Stimulated activated CD4-positive, alpha-beta T cell treated with anti-CD3 and anti-CD28 coated beads, Interleukin-4, amount 100 ng/mL, for 24 hours (primary cell): ENCODE data around the gene LAMA5.
"Not testable (repeated sequence)": the region's sequence is repeated elsewhere in the genome, so short reads cannot be mapped to it uniquely, and the experiment has no call there.

Source experiments
- DNase-seq: peaks from one replicate; pipeline ENCODE4 v3.0.0-alpha.2; 2020

LAMA5 gene

GRCh38 chr20:62388839-62389600 lies 21.9 kb upstream of the LAMA5 start:
- DNase-seq, result no peak

- DNase-seq, result no peak
These were observed 21.0 kb upstream of the LAMA5 start for GRCh38 chr20:62387933-62388635.

- DNase-seq, result no peak
These were observed 20.3 kb upstream of the LAMA5 start for GRCh38 chr20:62387219-62387913.

DNA sequence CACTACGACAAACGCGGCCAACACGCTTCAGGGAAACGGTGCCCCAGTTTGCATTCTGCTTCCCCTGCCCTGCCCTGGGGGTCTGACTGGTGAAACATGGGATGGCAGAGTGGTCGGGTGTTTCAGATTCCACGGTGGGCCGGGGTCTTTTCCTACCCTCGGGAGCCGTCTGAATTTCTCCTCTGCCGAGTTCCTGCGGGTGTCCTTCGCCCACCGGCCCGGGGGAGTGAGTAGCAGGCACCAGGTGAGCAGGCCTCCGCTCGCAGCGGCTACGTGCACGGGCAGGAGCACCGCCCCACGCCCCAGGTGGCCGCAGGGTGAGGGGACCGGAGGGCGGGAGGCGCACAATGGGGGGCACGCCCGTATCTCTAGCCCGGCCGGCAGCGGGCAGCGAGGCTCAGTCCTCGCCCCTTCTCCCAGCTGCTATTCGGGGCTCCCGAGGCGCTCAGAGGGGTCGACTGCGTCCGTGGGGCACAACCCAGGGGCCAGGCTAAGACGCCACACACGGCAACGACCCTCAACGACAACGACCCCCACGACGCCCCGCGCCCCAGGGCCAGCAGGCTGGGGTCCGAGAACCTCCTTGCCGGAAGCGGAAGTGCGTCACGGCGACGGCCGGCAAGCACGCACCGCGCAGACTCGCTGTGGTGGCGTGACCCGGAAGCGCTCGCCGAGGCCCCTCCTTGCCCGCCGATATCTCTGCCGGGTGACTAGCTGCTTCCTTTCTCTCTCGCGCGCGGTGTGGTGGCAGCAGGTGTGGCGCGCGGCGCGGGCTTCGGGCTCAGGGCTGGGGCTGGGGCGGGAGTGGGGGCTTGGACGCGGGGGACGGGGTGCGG lies 19.5 kb upstream of the LAMA5 start, which contains the start of gene RPS21:
Gene RPS21, plus strand, starts transcription at position 721 of the 836 bp plus-strand sequence. CDS start 236 bp downstream, outside the sequence.
- peak; percentile 93 for DNase-seq

DNA sequence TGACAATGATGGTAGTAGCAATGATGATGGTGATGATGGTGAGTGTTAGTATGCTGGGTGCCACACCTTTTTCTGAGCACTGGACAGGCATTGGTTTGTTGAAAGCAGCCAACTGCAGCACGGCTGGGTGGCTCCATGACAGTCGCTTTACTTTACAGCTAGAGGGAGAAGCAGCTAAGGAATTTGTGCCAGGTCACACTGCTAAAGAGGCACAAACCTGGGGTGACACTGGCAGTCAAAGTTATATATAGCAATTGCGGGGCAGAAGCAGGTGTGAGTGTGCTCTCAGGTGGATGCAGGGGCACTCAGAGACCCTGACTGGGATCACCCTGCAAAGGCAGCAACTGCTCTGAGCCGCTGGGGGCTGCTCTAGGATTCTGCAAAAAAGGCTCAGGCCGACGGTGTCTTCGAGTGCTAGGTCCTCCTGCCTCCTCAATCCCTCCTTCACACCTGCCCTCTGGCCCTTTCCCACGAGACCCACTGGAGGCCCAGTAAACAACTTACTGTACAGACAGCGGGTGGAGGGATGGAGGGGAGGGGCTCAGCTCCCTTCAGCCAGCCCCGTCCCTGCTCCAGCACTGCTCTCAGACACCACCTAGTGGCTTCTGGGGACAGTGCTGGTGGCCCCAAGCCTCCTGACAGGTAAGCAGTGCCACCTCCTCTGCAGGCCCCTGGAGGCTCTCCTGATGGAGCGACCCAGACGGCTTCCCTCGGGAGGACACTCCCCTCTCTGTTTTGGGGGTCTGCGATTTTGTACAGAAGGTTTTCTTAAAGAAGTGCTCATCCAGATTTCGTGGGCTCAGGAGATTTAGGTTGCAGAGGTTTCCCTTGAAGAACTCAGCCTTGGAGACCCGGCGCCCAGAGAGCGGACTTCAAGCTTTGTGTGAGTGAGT lies 15.4 kb upstream of the LAMA5 start:
- DNase-seq, result peak; percentile 82

DNA sequence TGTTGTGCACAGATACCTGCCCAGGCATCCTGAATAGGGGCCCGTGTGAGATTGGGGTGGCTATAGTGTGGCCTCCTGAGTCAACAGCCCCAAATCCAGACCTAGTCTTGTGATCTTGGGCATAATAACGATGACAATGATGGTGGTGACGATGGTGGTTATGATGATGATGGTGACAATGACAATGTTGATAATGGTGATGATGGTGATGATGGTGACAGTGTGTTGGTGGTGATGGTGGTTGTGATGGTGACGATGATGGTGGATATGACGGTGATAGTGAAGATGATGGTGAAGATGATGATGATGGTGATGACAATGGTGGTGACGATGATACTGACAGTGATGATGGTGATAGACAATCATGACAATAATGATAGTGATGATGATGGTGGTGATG lies 14.7 kb upstream of the LAMA5 start:
- no peak for DNase-seq

GRCh38 chr20:62381202-62381797 lies 14.2 kb upstream of the LAMA5 start:
- DNase-seq, result no peak

DNA sequence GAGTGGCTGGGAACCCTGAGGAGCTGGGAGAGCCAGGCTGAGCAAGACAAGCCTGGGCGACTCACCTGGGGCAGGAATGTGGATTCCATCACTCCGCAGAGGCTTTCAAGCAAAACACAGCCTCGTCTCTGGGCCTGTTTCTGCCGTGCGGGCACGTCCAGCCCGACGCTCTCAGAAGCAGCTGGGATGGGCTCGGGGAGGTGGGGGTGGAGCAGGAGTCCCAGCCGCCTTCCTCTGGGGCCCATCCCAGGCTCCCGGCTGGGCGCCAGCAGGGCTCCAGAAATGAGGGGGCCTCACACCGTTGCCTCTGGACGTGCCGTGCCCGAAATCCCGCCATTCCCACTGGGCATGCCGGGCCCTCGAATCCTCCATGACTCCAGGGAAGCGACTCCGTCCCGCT lies 11.1 kb upstream of the LAMA5 start:
- DNase-seq, result no peak

GRCh38 chr20:62377615-62378178 lies 10.6 kb upstream of the LAMA5 start:
- no peak for DNase-seq

- no peak for DNase-seq
These were observed 10.0 kb upstream of the LAMA5 start for GRCh38 chr20:62377064-62377461.

GRCh38 chr20:62376112-62377063 lies 9.3 kb upstream of the LAMA5 start:
- no peak for DNase-seq

GRCh38 chr20:62374331-62375152 lies 7.4 kb upstream of the LAMA5 start:
- no peak for DNase-seq

DNA sequence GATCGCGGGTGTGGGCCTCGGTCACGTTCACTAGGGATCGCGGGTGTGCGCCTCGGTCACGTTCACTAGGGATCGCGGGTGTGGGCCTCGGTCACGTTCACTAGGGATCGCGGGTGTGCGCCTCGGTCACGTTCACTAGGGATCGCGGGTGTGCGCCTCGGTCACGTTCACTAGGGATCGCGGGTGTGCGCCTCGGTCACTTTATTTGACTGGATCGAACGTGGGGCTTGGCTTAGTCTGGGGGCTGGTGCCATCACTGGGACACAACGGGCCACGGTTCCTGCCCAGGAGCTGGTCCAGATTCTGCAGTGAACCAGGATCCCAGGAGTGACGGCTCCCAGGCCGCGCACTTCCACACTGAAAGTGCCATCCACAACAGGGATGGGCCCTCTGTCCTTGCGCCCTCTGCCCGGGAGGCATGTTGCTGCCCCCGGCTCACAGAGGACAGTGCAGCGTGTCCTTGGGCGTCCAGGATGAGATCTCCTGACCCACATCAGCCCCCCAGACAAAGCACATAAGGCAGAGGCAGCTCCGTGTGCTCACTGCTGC lies 6.6 kb upstream of the LAMA5 start:
- DNase-seq, result not testable (repeated sequence)

GRCh38 chr20:62372042-62372993 lies 5.2 kb upstream of the LAMA5 start:
- DNase-seq, result no peak

DNA sequence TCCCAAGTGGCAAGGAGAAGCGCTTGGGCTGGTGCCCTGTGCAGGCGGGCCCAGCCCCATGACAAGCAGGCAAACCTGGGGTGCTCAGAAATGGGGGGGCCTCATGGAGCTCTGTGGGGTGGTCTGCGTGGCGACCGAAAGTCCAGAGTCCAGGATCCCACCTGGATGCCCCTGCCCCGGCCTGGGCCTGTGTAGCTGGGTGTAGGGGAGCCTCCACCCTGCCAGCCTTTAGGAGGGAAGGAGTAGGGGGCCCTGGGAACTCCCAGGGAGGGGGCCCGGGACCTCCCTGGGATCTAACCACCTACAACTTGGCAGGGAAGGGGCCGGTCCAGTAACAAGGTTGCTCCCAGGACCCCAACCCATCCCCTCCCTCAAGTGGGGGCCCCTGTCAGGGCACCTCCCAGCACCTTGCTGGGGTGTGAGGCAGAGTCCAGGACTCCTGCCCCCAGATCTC lies 4.5 kb upstream of the LAMA5 start:
- no peak for DNase-seq

DNA sequence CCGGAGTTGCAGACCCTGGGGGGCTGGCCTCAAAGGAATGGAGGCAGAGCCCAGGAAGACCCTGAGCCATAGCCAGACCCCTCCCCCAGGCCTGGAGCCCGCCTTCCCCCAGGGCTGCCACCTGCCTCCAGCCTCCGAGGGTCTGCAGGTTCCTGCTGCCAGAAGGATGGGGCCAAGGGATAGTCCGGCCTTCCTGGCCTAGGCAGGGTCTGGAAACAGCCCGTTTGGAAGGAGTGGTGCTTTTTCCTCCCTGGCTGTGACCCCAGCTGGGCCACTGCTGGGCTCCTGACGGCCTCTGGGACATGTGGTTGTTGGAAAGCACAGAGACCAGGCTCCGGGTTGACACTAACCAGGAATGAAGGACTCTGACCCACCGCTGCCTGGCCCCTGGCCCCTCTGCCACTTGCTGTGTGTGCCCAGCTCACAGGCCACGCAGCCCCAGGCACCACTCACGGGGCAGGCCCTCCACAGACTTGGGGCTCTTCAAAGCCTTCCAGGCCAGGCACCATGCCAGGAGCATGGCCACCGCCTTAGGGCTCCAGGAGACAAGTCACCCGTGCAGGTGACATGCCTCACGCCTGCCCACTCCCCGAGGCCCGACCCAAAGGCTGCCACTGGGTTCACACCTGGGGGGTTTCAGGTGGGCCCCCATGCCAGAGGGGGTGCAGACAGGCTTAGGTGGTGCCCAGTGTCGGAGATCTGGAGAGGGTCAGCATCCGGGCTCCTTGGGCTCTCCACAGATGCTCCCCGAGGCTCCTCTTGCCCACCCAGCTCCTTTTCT lies 3.9 kb upstream of the LAMA5 start:
- DNase-seq, result no peak
